Subcutaneous adipose tissue (tissue), 4 donors: Measurements from ENCODE around the gene SLC36A1. TPM values are rescaled to one million over a fixed set of nuclear protein-coding genes. Genes with fewer than 3 reads are reported as not detected.

Experiments used
- total RNA-seq, 4 donors: library from RNA; depleted of rRNA; stranded (reverse); fragments of >200 nt; gene quantifications; one replicate each; pipeline ENCODE4 v1.1.0, GENCODE V29; 2016
- TF ChIP-seq, protein P1 (sequence below): fragments of 450-650 bp; IDR thresholded peaks from one replicate; pipeline ENCODE4 v1.5.1; 2016; ENCODE audit warnings: low read depth, mild to moderate bottlenecking, control low read depth, antibody characterized with exemption, moderate library complexity

SLC36A1 gene
- total RNA-seq, 4 donors from 2014 or later, result 10.9 to 22.7 (median 17.1) TPM

DNA sequence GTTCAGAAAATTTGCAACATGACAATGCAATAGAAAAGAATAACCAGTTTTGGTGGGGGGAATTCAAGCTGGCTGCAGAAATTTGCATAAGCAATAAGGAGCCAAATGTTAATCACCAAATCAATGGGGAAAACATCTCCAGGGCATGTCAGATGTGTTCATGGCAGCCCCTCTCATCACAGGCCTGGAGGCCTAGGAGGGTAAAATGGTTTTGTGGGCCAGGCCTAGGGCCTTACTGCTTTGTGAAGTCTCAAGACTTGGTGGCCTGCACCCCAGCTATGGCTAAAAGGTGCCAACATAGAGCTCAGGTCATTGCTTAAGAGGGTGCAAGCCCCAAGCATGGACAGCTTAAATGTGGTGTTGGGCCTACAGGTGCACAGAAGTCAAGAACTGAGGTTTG is 29.7 kb upstream of the SLC36A1 start:
- TF ChIP-seq, protein P1, sequence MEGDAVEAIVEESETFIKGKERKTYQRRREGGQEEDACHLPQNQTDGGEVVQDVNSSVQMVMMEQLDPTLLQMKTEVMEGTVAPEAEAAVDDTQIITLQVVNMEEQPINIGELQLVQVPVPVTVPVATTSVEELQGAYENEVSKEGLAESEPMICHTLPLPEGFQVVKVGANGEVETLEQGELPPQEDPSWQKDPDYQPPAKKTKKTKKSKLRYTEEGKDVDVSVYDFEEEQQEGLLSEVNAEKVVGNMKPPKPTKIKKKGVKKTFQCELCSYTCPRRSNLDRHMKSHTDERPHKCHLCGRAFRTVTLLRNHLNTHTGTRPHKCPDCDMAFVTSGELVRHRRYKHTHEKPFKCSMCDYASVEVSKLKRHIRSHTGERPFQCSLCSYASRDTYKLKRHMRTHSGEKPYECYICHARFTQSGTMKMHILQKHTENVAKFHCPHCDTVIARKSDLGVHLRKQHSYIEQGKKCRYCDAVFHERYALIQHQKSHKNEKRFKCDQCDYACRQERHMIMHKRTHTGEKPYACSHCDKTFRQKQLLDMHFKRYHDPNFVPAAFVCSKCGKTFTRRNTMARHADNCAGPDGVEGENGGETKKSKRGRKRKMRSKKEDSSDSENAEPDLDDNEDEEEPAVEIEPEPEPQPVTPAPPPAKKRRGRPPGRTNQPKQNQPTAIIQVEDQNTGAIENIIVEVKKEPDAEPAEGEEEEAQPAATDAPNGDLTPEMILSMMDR, result no peak

DNA sequence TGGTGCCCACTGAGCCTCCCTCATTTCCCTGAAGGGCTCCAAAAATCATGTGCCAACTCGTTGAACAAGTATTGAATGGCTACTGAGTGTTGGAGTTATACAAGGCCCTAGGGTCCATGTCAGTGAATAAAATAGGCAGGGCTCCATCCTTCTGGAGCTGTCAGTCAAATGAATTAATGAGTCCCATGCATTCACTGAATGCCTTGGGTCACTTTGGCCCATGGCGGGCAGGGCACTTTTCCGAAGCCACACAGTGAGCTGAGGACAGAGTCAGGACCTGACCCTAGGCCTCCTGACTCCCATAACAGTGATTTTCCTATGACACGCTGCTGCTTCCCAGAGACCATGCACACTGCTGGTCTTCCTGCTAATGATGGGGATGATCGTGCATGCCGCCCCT is 27.3 kb upstream of the SLC36A1 start:
- TF ChIP-seq, protein P1, result no peak

DNA sequence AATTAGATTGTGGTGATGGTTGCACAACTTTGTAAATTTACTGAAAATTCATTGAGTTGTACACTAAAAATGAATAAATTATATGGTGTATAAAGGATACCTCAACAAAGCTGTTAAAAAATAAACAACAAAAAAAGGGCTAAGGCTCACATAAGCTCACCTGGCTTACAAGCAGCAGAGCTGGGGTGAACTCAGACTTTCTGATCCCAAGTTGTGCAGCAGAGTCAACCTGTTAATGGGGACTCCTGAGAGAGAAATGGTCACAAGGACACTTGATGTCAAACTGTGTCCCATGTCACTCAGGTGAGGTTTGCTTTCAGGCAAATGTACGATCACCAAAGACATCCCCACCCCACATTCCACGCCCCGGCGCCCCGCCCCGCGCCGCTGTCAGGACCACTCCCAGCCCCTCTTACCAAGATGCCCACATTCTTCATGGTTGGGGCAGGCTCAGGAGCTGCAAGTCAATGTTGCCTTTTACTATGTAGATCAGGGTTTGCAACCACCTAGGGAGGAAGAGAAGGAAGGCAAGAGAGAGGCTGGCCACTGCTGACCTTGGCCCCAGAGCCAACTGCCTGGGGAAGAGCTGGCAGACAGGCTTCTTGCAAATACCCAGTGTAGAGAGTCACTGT is 22.4 kb upstream of the SLC36A1 start:
- TF ChIP-seq, protein P1, result no peak

DNA sequence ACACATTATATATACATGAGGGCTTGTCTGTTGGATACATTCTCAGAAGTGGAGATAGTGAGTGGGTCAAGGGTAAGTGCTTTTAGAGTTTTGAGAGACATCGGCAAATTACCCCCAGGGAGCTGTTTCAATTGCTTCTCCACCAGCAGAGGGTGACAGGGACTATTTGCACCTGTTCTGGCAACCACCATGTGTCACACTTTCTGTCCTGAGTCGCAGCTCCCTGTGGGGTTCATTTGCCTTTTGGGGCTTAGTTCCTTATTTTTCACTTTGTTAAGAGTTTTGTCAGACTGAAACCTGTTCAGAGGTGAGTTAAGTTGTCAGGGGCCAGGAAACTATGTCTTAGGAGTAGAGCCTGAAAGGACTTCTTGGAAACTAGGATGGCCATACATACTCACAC is 20.1 kb upstream of the SLC36A1 start:
- TF ChIP-seq, protein P1, result no peak

DNA sequence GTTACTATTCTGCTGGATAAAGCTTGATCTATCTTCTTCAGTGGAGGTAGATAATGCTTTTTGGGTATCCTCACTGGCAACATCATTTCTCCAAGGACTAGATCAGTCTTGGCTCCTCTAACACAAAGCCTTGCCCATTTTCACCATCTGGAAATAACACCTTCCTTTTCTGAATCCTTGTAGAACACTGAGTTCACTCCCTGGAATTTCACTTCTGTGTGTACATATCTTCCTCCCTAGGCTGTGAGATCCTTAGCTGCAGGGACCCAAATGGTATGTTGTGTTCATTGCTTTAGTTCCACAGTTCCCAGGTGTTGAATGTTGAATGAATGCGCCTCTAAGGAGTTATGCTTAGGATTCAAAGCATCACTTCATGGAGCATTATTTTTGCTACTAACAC is 16.7 kb upstream of the SLC36A1 start:
- TF ChIP-seq, protein P1, result no peak

DNA sequence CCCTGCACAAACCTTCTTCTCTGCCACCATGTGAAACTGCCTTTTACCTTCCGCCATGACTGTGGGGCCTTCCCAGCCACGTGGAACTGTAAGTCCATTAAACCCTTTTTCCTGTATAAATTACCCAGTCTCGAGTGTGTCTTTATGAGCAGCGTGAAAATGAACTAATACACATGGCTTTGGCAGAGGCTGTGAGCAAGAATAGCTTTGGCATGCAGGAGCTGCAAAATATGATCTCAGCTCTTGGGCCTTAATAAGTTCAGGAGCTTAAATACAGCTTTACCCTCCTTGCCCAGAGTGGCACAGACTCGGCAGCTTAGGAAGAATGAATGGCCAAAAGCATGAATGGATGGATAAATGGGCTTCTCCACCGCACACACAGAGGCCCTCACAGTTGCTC is 15.7 kb upstream of the SLC36A1 start:
- TF ChIP-seq, protein P1, result no peak

DNA sequence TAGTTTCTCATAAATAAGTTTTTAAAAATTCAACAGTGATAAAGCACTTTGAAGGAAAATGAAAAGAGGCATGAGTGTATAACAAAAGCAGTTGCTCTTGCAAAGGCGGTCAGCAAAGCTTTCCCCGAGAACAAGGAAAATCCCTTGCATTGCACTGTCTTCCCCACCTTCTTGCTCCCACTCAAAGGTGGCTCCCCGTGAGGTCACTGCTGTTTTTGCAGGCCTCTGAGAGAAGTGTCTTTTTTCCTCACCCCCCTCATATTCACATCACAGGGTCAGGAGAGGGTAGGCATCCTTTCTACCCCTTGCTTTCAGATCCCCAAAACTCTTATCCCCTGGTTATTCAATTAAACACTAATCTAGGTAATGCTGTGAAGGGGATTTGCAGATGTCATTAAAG is 15.2 kb upstream of the SLC36A1 start:
- TF ChIP-seq, protein P1, result no peak
